GM19099 (cell line): ENCODE measurements around the gene PCBP3.

Experiments used
- POLR2A ChIP-seq: IDR thresholded peaks from 3 replicates; pipeline ENCODE4 v1.6.1; 2011; ENCODE audit warnings: low read depth; ENCODE audit not compliant: insufficient read length; ENCODE audit errors: extremely low read depth

PCBP3 gene

GRCh38 chr21:45818904-45819285, 175.4 kb downstream of the PCBP3 start:
- no peak for TF ChIP-seq POLR2A

GRCh38 chr21:45819478-45820170, 176.1 kb downstream of the PCBP3 start:
- no peak for TF ChIP-seq POLR2A

GRCh38 chr21:45820171-45821091, 176.9 kb downstream of the PCBP3 start:
- no peak for TF ChIP-seq POLR2A

- TF ChIP-seq POLR2A = no peak
Observed at GRCh38 chr21:45821315-45821962, 177.9 kb downstream of the PCBP3 start.

GRCh38 chr21:45821998-45822397, 178.5 kb downstream of the PCBP3 start:
- no peak for TF ChIP-seq POLR2A

- TF ChIP-seq POLR2A = no peak
Observed at GRCh38 chr21:45822429-45823099, 179.0 kb downstream of the PCBP3 start.

- TF ChIP-seq POLR2A = no peak
Observed at GRCh38 chr21:45823100-45823681, 179.7 kb downstream of the PCBP3 start.

- TF ChIP-seq POLR2A = no peak
Observed at GRCh38 chr21:45824546-45825215, 181.2 kb downstream of the PCBP3 start.

- no peak for TF ChIP-seq POLR2A
Observed at GRCh38 chr21:45825219-45825618, 181.7 kb downstream of the PCBP3 start.

GRCh38 chr21:45826676-45827301, 183.3 kb downstream of the PCBP3 start:
- no peak for TF ChIP-seq POLR2A

- no peak for TF ChIP-seq POLR2A
Observed at GRCh38 chr21:45827302-45827692, 183.8 kb downstream of the PCBP3 start.

GRCh38 chr21:45827881-45828579, 184.5 kb downstream of the PCBP3 start:
- TF ChIP-seq POLR2A = no peak

GRCh38 chr21:45828580-45829570, 185.3 kb downstream of the PCBP3 start:
- TF ChIP-seq POLR2A = no peak
